Measurements from ENCODE around the gene OLIG1.

- TF ChIP-seq CTCF (conservative IDR thresholded peaks at IDR 0.05 in 1 of 2, IDR thresholded peaks at IDR 0.05 in 1 of 2; ENCODE audit: extremely low read depth in 1 of 2, insufficient read depth in 1 of 2, low read depth in 1 of 2, low read length in 2 of 2) (no peak), EZH2 (IDR thresholded peaks at IDR 0.05; ENCODE audit: borderline replicate concordance, low read length) (no peak)
These were observed 12.5 kb upstream of the OLIG1 start for GRCh38 chr21:33057385-33057940.
